ENCODE results near the gene INAFM2.

INAFM2 gene

GRCh38 chr15:40338041-40338657, 14.7 kb downstream of the INAFM2 start:
- peaks cover 10% of the 10 kb centered on the region for H3K4me1 ChIP-seq (ENCODE audit: control insufficient read depth, insufficient read depth, low read length)
- H3K9me3 ChIP-seq (ENCODE audit: control insufficient read depth, insufficient read depth, low read depth, low read length), result no peaks in the 10 kb centered on the region
- H3K36me3 ChIP-seq (ENCODE audit: control insufficient read depth in 2 of 2, insufficient read depth in 1 of 2, low read length in 2 of 2), result no peaks in the 10 kb centered on the region
- CTCF ChIA-PET, result interaction anchor here (0.7 to 7.1 kb wide), 20 partner anchors 9 to 508 kb away, joined by 3 to 82 read pairs (median 5); partner anchors contain the start of genes INAFM2 and PLCB2
- no peak overlapping the region for H3K27ac ChIP-seq (ENCODE audit: extremely low read depth, low read depth, low read length)
- POLR2A ChIA-PET, result interaction anchor here (1.1 to 1.7 kb wide), 3 partner anchors 11 to 15 kb away, joined by 3 to 4 read pairs (median 3); no protein-coding TSS in a partner anchor
- no peak overlapping the region for H3K4me3 ChIP-seq (ENCODE audit: low read depth, low read length)
- TF ChIP-seq ZNF658 (tag by site-specific recombination; IDR thresholded peaks at IDR 0.05) (no peak), ZNF792 (tag by site-specific recombination; IDR thresholded peaks at IDR 0.05) (no peak), HOXC10 (CRISPR knock-in tag; IDR thresholded peaks at IDR 0.05) (no peak), ZNF311 (tag by site-specific recombination; IDR thresholded peaks at IDR 0.05; ENCODE audit: borderline replicate concordance) (no peak), ZBTB7A (tag by site-specific recombination; IDR thresholded peaks at IDR 0.05; ENCODE audit: low read depth) (peak; percentile 46; the same call in 1 of the 2 replicates), BCL6B (tag by site-specific recombination; IDR thresholded peaks at IDR 0.05) (no peak), ZNF558 (tag by site-specific recombination; IDR thresholded peaks at IDR 0.05) (no peak), ZNF398 (tag by site-specific recombination; IDR thresholded peaks at IDR 0.05) (no peak), ZNF677 (tag by site-specific recombination; IDR thresholded peaks at IDR 0.05) (no peak), AEBP2 (tag by site-specific recombination; IDR thresholded peaks at IDR 0.05; ENCODE audit: borderline replicate concordance) (no peak), ZNF580 (tag by site-specific recombination; IDR thresholded peaks at IDR 0.05) (no peak), ZNF19 (tag by site-specific recombination; IDR thresholded peaks at IDR 0.05; ENCODE audit: low read depth) (no peak), SP3 (tag by site-specific recombination; IDR thresholded peaks at IDR 0.05) (peak; percentile 17; the same call in 1 of the 2 replicates), SCRT2 (tag by site-specific recombination; IDR thresholded peaks at IDR 0.05) (no peak), ZNF394 (tag by site-specific recombination; IDR thresholded peaks at IDR 0.05; ENCODE audit: borderline replicate concordance) (no peak), KLF16 (tag by site-specific recombination; IDR thresholded peaks at IDR 0.05) (0 out of 2 replicates have a peak, but pooled peaks have one; percentile 47), ZNF660 (tag by site-specific recombination; IDR thresholded peaks at IDR 0.05) (peak; percentile 25; the same call in 1 of the 2 replicates), SALL2 (tag by site-specific recombination; IDR thresholded peaks at IDR 0.05; ENCODE audit: borderline replicate concordance) (no peak)
- TF ChIP-seq, protein P1, sequence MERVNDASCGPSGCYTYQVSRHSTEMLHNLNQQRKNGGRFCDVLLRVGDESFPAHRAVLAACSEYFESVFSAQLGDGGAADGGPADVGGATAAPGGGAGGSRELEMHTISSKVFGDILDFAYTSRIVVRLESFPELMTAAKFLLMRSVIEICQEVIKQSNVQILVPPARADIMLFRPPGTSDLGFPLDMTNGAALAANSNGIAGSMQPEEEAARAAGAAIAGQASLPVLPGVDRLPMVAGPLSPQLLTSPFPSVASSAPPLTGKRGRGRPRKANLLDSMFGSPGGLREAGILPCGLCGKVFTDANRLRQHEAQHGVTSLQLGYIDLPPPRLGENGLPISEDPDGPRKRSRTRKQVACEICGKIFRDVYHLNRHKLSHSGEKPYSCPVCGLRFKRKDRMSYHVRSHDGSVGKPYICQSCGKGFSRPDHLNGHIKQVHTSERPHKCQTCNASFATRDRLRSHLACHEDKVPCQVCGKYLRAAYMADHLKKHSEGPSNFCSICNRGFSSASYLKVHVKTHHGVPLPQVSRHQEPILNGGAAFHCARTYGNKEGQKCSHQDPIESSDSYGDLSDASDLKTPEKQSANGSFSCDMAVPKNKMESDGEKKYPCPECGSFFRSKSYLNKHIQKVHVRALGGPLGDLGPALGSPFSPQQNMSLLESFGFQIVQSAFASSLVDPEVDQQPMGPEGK (tag by site-specific recombination; IDR thresholded peaks at IDR 0.05), result peak; percentile 79
- TF ChIP-seq, protein P2, sequence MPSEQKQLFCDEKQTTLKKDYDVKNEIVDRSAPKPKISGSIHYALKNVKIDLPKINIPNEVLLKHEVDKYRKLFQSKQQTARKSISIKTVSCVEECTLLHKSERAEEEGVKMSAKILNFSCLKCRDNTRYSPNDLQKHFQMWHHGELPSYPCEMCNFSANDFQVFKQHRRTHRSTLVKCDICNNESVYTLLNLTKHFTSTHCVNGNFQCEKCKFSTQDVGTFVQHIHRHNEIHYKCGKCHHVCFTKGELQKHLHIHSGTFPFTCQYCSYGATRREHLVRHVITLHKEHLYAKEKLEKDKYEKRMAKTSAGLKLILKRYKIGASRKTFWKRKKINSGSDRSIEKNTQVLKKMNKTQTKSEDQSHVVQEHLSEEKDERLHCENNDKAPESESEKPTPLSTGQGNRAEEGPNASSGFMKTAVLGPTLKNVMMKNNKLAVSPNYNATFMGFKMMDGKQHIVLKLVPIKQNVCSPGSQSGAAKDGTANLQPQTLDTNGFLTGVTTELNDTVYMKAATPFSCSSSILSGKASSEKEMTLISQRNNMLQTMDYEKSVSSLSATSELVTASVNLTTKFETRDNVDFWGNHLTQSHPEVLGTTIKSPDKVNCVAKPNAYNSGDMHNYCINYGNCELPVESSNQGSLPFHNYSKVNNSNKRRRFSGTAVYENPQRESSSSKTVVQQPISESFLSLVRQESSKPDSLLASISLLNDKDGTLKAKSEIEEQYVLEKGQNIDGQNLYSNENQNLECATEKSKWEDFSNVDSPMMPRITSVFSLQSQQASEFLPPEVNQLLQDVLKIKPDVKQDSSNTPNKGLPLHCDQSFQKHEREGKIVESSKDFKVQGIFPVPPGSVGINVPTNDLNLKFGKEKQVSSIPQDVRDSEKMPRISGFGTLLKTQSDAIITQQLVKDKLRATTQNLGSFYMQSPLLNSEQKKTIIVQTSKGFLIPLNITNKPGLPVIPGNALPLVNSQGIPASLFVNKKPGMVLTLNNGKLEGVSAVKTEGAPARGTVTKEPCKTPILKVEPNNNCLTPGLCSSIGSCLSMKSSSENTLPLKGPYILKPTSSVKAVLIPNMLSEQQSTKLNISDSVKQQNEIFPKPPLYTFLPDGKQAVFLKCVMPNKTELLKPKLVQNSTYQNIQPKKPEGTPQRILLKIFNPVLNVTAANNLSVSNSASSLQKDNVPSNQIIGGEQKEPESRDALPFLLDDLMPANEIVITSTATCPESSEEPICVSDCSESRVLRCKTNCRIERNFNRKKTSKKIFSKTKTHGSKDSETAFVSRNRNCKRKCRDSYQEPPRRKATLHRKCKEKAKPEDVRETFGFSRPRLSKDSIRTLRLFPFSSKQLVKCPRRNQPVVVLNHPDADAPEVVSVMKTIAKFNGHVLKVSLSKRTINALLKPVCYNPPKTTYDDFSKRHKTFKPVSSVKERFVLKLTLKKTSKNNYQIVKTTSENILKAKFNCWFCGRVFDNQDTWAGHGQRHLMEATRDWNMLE (tag by site-specific recombination; conservative IDR thresholded peaks at IDR 0.05; ENCODE audit: low read depth), result no peak
- TF ChIP-seq, protein P3, sequence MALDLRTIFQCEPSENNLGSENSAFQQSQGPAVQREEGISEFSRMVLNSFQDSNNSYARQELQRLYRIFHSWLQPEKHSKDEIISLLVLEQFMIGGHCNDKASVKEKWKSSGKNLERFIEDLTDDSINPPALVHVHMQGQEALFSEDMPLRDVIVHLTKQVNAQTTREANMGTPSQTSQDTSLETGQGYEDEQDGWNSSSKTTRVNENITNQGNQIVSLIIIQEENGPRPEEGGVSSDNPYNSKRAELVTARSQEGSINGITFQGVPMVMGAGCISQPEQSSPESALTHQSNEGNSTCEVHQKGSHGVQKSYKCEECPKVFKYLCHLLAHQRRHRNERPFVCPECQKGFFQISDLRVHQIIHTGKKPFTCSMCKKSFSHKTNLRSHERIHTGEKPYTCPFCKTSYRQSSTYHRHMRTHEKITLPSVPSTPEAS (tag by site-specific recombination; IDR thresholded peaks at IDR 0.05), result no peak
- TF ChIP-seq, protein P4, sequence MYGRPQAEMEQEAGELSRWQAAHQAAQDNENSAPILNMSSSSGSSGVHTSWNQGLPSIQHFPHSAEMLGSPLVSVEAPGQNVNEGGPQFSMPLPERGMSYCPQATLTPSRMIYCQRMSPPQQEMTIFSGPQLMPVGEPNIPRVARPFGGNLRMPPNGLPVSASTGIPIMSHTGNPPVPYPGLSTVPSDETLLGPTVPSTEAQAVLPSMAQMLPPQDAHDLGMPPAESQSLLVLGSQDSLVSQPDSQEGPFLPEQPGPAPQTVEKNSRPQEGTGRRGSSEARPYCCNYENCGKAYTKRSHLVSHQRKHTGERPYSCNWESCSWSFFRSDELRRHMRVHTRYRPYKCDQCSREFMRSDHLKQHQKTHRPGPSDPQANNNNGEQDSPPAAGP (tag by site-specific recombination; IDR thresholded peaks at IDR 0.05), result no peak
